ENCODE data around the gene PAK1. TPM values are rescaled to one million over a fixed set of nuclear protein-coding genes. Genes with fewer than 3 reads are reported as not detected.

Gene PAK1
- 226 TPM for total RNA-seq (2013)
- polyA plus RNA-seq (100 to 1,000 TPM; 128 to 195 (median 134) TPM), polyA minus RNA-seq (154 and 217 TPM in 2 replicates), total RNA-seq (21.0 to 183 (median 135) reads per million in 11 experiments)

GRCh38 chr11:77473801-77474683 lies at the start of gene PAK1:
Gene PAK1 (minus strand): TSS chr11:77474094. CDS start chr11:77392520, 81,574 bp downstream.
- Mint-ChIP-seq H3K4me3 (peak within 1 kb of the TSS; percentile 88 to 94), H3K27me3 (ENCODE audit: low read depth in 3 of 3) (peaks cover 4 to 24% (median 12%) of the 10 kb centered on the region in 3 donors), H3K9me3 (peaks cover 0 to 2% (median 0%) of the 10 kb centered on the region in 7 donors), H3K36me3 (peaks cover 0 to 2% of the 10 kb centered on the region in 2 donors), H3K4me1 (peaks cover 35% of the 10 kb centered on the region), H3K27ac (peak within 1 kb of the TSS; percentile 86 to 99 (median 97))
- H2AFZ ChIP-seq (ENCODE audit: insufficient read depth, low read depth, low read length, poor library complexity, severe bottlenecking) = peak within 1 kb of the TSS; percentile 87
- H3K36me3 ChIP-seq (replicated peaks in 1 of 2; ENCODE audit: control insufficient read depth in 1 of 2, insufficient read depth in 2 of 2, low read length in 2 of 2) = no peaks in the 10 kb centered on the region
- no peaks in the 10 kb centered on the region for H3K9me3 ChIP-seq (replicated peaks in 1 of 2; ENCODE audit: control insufficient read depth in 1 of 2, insufficient read depth in 1 of 2, low read length in 2 of 2)
- H3K27me3 ChIP-seq (ENCODE audit: control insufficient read depth in 2 of 2, insufficient read depth in 2 of 2, low read length in 2 of 2) = peaks cover 0 to 2% of the 10 kb centered on the region in 2 donors
- H3K4me1 ChIP-seq (ENCODE audit: control insufficient read depth in 1 of 2, insufficient read depth in 2 of 2, low read length in 2 of 2) = peaks cover 39 to 50% of the 10 kb centered on the region in 2 donors
- TF ChIP-seq CTCF (IDR thresholded peaks at IDR 0.05) = no peak
- no peaks in the 10 kb centered on the region for H4K20me1 ChIP-seq (ENCODE audit: insufficient read depth, low read length)
- intact Hi-C loops (cut with micrococcal nuclease) = no loop called here
- peak within 1 kb of the TSS; percentile 86 for H3K9ac ChIP-seq (ENCODE audit: insufficient read depth, low read length, poor library complexity, severe bottlenecking)
- peak within 1 kb of the TSS; percentile 55 to 79 (median 76) for H3K4me3 ChIP-seq (replicated peaks in 1 of 3; ENCODE audit: low read depth in 2 of 3, low read length in 3 of 3)
- peak; percentile 95 to 99 (median 98) for DNase-seq
- H3K4me2 ChIP-seq (replicated peaks; ENCODE audit: extremely low read depth, low read length, poor library complexity, severe bottlenecking) = peak within 1 kb of the TSS; percentile 82
- 0% methylated on average over 62 of the region's 72 CpGs for WGBS (ENCODE audit: insufficient coverage)
- H3K27ac ChIP-seq (ENCODE audit: low read depth in 1 of 2, low read length in 2 of 2) = peak within 1 kb of the TSS; percentile 60 to 82
- peaks cover 4% of the 10 kb centered on the region for H3K79me2 ChIP-seq (ENCODE audit: insufficient read depth, low read length)

GRCh38 chr11:77522215-77522614 lies 48.3 kb upstream of the PAK1 start:
- Histone ChIP-seq H3K4me1 (ENCODE audit: control insufficient read depth in 1 of 2, insufficient read depth in 2 of 2, low read length in 2 of 2) (peaks cover 2% of the 10 kb centered on the region in 2 donors), H3K9me3 (replicated peaks in 1 of 2; ENCODE audit: control insufficient read depth in 1 of 2, insufficient read depth in 1 of 2, low read length in 2 of 2) (no peaks in the 10 kb centered on the region), H3K9ac (ENCODE audit: insufficient read depth, low read length, poor library complexity, severe bottlenecking) (no peak overlapping the region), H3K4me3 (replicated peaks in 1 of 3; ENCODE audit: low read depth in 2 of 3, low read length in 3 of 3) (no peak overlapping the region), H3K36me3 (replicated peaks in 1 of 2; ENCODE audit: control insufficient read depth in 1 of 2, insufficient read depth in 2 of 2, low read length in 2 of 2) (no peaks in the 10 kb centered on the region), H2AFZ (ENCODE audit: insufficient read depth, low read depth, low read length, poor library complexity, severe bottlenecking) (no peak overlapping the region), H4K20me1 (ENCODE audit: insufficient read depth, low read length) (no peaks in the 10 kb centered on the region), H3K27me3 (ENCODE audit: control insufficient read depth in 2 of 2, insufficient read depth in 2 of 2, low read length in 2 of 2) (no peaks in the 10 kb centered on the region), H3K27ac (ENCODE audit: low read depth in 1 of 2, low read length in 2 of 2) (no peak overlapping the region), H3K79me2 (ENCODE audit: insufficient read depth, low read length) (no peaks in the 10 kb centered on the region), H3K4me2 (replicated peaks; ENCODE audit: extremely low read depth, low read length, poor library complexity, severe bottlenecking) (no peak overlapping the region)
- TF ChIP-seq CTCF (IDR thresholded peaks at IDR 0.05) = no peak
- Mint-ChIP-seq H3K27ac (no peak overlapping the region), H3K9me3 (peaks cover 0 to 2% (median 0%) of the 10 kb centered on the region in 7 donors), H3K4me3 (no peak overlapping the region), H3K36me3 (no peaks in the 10 kb centered on the region), H3K27me3 (ENCODE audit: low read depth in 3 of 3) (peaks cover 2 to 4% (median 3%) of the 10 kb centered on the region in 3 donors), H3K4me1 (peaks cover 5% of the 10 kb centered on the region)
- intact Hi-C loops (cut with micrococcal nuclease) = no loop called here
- DNase-seq = no peak
